H1 (cell line): Measurements from ENCODE around the gene TOM1L2.

Source experiments
- CHD2 ChIP-seq: IDR thresholded peaks from 2 replicates; pipeline ENCODE4 v1.6.1; 2012; ENCODE audit warnings: low read length, improper control_type of control experiment
- CTCF ChIP-seq, 3 experiments: IDR thresholded peaks; 1 replicate in 2 of 3; 2 replicates in 1 of 3; pipeline versions ENCODE4 v1.5.1 to v1.6.1; 2011; ENCODE audit warnings: low read length in 3 of 3, mild to moderate bottlenecking in 3 of 3, inconsistent platforms in 2 of 3, low read depth in 1 of 3, moderate library complexity in 1 of 3; ENCODE audit not compliant: insufficient read depth in 1 of 3; ENCODE audit errors: control extremely low read depth in 1 of 3
- EZH2 ChIP-seq: fragments of 200-600 bp; sonication (generic); IDR thresholded peaks from 2 replicates; pipeline ENCODE4 v1.7.1; 2012; ENCODE audit warnings: low read depth, mild to moderate bottlenecking, moderate library complexity, low read length, inconsistent platforms; ENCODE audit not compliant: severe bottlenecking
- FOSL1 ChIP-seq: IDR thresholded peaks from 2 replicates; pipeline ENCODE4 v1.6.1; 2011; ENCODE audit warnings: mild to moderate bottlenecking, low read depth, low read length, moderate library complexity; ENCODE audit not compliant: insufficient read depth
- POLR2A ChIP-seq, 2 experiments: IDR thresholded peaks; 1 replicate in 1 of 2; 2 replicates in 1 of 2; pipeline ENCODE4 v1.6.1; 2011; ENCODE audit warnings: low read depth in 2 of 2, low read length in 2 of 2, mild to moderate bottlenecking in 2 of 2; ENCODE audit errors: control extremely low read depth in 1 of 2
- RAD21 ChIP-seq, 2 experiments: IDR thresholded peaks in 1 of 2; conservative IDR thresholded peaks in 1 of 2; 2 replicates each; pipeline ENCODE4 v1.6.1; 2011; ENCODE audit warnings: low read depth in 2 of 2, low read length in 2 of 2, improper control_type of control experiment in 1 of 2, inconsistent platforms in 1 of 2, mild to moderate bottlenecking in 1 of 2, moderate library complexity in 1 of 2
- SUZ12 ChIP-seq: fragments of 200-600 bp; sonication (generic); IDR thresholded peaks from 2 replicates; pipeline ENCODE4 v1.6.1; 2012; ENCODE audit warnings: mild to moderate bottlenecking, inconsistent platforms, low read length, moderate library complexity, mixed read lengths
- TEAD4 ChIP-seq: IDR thresholded peaks from 2 replicates; pipeline ENCODE4 v1.6.1; 2012; ENCODE audit warnings: low read depth, low read length, inconsistent platforms, mixed read lengths
- ZNF274 ChIP-seq: IDR thresholded peaks from 2 replicates; pipeline ENCODE4 v1.7.0; 2012; ENCODE audit warnings: low read length, borderline replicate concordance; ENCODE audit errors: extremely low read depth

- TF ChIP-seq CTCF (IDR thresholded peaks at IDR 0.05; ENCODE audit: control extremely low read depth in 1 of 3, insufficient read depth in 1 of 3, low read depth in 1 of 3, low read length in 3 of 3) (no peak), FOSL1 (no peak), ZNF274 (no peak), CHD2 (no peak), EZH2 (no peak), TEAD4 (no peak), POLR2A (IDR thresholded peaks at IDR 0.05; ENCODE audit: control extremely low read depth in 1 of 2, low read depth in 2 of 2, low read length in 2 of 2) (no peak; a peak in 1 of 3 replicates), SUZ12 (no peak), RAD21 (IDR thresholded peaks at IDR 0.05 in 1 of 2, conservative IDR thresholded peaks at IDR 0.05 in 1 of 2; ENCODE audit: low read depth in 2 of 2, low read length in 2 of 2) (no peak)
Measured at GRCh38 chr17:17810895-17811248, 161.3 kb downstream of the TOM1L2 start.
